ACC112 (cell line): ENCODE measurements around the gene UNC5A.

Source experiments
- H2AFZ ChIP-seq: fragments of 200-600 bp; sonication (generic); one replicate; pipeline ENCODE4 v1.6.0; 2017; ENCODE audit warnings: antibody characterized with exemption, low read length; ENCODE audit not compliant: unreplicated experiment
- H3K27ac ChIP-seq: fragments of 200-600 bp; sonication (generic); 2 replicates; pipeline ENCODE4 v1.5.1; 2014; ENCODE audit warnings: low read depth, mild to moderate bottlenecking, antibody characterized with exemption, low read length, moderate library complexity
- H3K27me3 ChIP-seq: fragments of 200-600 bp; sonication (generic); 2 replicates; pipeline ENCODE4 v1.6.1; 2014; ENCODE audit warnings: mild to moderate bottlenecking, antibody characterized with exemption, low read length, moderate library complexity, mixed read lengths; ENCODE audit not compliant: insufficient read depth
- H3K36me3 ChIP-seq: fragments of 200-600 bp; sonication (generic); 2 replicates; pipeline ENCODE4 v1.6.1; 2016; ENCODE audit warnings: mild to moderate bottlenecking, antibody characterized with exemption, low read length, moderate library complexity, mixed read lengths; ENCODE audit not compliant: insufficient read depth
- H3K4me1 ChIP-seq: fragments of 200-600 bp; sonication (generic); one replicate; pipeline ENCODE4 v1.6.1; 2016; ENCODE audit warnings: low read length, mixed read lengths; ENCODE audit not compliant: insufficient read depth, unreplicated experiment, control insufficient read depth
- H3K4me3 ChIP-seq: fragments of 200-600 bp; sonication (generic); 2 replicates; pipeline ENCODE4 v1.5.1; 2014; ENCODE audit warnings: mild to moderate bottlenecking, low read depth, low read length
- H3K79me2 ChIP-seq: fragments of 200-600 bp; sonication (generic); one replicate; pipeline ENCODE4 v1.6.0; 2016; ENCODE audit warnings: low read length; ENCODE audit not compliant: control insufficient read depth, unreplicated experiment, insufficient read depth

UNC5A gene

GRCh38 chr5:176784218-176785165 is 25.9 kb upstream of the UNC5A start:
- H3K4me3 ChIP-seq: no peak overlapping the region

GRCh38 chr5:176785184-176786145 is 24.9 kb upstream of the UNC5A start:
- Histone ChIP-seq H3K4me3 (no peak overlapping the region), H3K27ac (no peak overlapping the region), H3K4me1 (peaks cover 23% of the 10 kb centered on the region), H2AFZ (no peak overlapping the region), H3K36me3 (no peaks in the 10 kb centered on the region), H3K27me3 (peaks cover 65% of the 10 kb centered on the region), H3K79me2 (no peaks in the 10 kb centered on the region)

More at GRCh38 chr5:176784218-176785165, 25.9 kb upstream of the UNC5A start:
- H3K27ac ChIP-seq: no peak overlapping the region
- H3K79me2 ChIP-seq: no peaks in the 10 kb centered on the region
- H3K36me3 ChIP-seq: no peaks in the 10 kb centered on the region
- H3K4me1 ChIP-seq: peaks cover 23% of the 10 kb centered on the region
- H2AFZ ChIP-seq: no peak overlapping the region
- H3K27me3 ChIP-seq: peaks cover 66% of the 10 kb centered on the region

DNA sequence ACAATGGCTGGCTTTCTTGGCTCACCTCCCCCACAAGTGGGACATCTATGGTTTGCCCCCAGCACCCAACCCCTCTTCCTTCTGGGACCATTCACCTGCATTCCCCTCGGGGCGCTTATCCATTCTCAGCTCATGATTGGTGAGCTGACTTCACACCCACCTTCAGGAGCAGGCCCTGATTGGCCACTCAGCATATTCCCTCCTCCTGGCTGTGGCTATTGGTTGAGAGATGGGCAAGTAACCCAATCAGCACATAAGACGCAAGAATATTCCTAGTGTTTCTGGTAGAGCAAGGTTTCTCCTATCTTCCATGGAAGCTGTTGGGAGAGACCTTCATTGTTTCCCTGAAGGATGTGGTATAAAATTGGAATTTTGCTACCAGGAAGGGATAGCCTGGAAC is 22.7 kb upstream of the UNC5A start:
- no peaks in the 10 kb centered on the region for H3K36me3 ChIP-seq
- H2AFZ ChIP-seq: no peak overlapping the region
- H3K27ac ChIP-seq: no peak overlapping the region
- H3K4me3 ChIP-seq: no peak overlapping the region
- H3K27me3 ChIP-seq: peaks cover 69% of the 10 kb centered on the region
- H3K79me2 ChIP-seq: no peaks in the 10 kb centered on the region
- H3K4me1 ChIP-seq: peaks cover 8% of the 10 kb centered on the region

DNA sequence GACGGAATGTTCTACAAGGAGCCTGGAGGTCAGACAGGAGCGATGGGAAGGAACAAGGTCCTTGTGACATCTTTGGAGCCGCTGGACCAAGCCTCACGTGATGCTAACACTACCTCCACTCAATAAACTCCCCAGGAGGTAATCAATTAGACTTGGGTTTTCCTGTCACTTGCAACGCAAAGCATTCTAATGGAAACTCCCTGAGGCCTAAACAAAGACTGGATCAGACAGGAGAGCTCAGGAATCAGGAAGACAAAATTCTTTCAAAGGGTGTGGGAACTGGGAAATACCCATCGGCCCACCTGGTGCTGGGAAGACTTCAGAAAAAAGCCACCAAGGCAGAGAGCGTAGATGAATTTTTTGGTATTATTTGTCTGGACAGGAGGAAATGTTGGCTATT is 22.3 kb upstream of the UNC5A start:
- Histone ChIP-seq H3K36me3 (no peaks in the 10 kb centered on the region), H3K4me3 (no peak overlapping the region), H2AFZ (no peak overlapping the region), H3K27ac (no peak overlapping the region), H3K27me3 (peaks cover 73% of the 10 kb centered on the region), H3K4me1 (peaks cover 8% of the 10 kb centered on the region), H3K79me2 (no peaks in the 10 kb centered on the region)

- Histone ChIP-seq H3K27me3 (peaks cover 85% of the 10 kb centered on the region), H3K4me1 (peaks cover 8% of the 10 kb centered on the region), H3K79me2 (no peaks in the 10 kb centered on the region), H3K27ac (no peak overlapping the region), H3K36me3 (no peaks in the 10 kb centered on the region), H3K4me3 (no peak overlapping the region), H2AFZ (no peak overlapping the region)
Observed at GRCh38 chr5:176788941-176789872, 21.2 kb upstream of the UNC5A start.

DNA sequence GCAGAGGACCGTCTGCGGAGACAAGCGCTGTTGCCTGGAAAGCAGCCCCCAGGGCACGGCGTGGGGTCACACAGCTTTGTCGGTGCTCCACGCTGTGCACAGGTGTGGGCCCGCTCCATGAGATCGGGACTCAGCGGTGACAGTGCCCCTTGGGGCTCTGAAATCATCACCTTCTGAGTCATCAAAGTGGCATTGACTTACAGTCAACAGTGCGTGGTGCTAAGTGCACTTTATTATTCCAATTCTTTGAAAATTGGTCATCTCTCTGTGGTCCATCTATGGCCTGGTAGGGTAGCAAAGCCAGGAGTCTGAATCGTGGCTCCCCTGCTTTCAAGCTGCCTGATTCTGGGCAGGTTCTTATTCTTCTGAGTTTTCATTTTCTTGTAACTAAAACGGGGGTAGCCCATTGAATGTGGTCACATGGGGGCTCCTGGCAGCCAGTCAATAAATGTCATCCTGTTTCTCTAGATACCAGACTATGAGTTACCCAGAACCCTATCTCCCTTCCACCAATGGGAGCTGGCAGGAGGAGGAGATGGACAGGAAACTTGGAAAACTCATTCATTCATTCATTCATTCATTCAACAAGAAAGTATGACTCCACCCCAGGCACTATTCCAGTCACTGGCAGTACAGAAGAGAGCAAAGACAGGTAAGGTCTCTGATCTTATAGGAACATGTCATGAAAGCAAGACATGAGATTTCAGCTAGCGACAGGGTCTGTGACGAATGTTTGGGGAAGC is 20.3 kb upstream of the UNC5A start:
- Histone ChIP-seq H3K79me2 (no peaks in the 10 kb centered on the region), H3K4me3 (no peak overlapping the region), H3K27ac (no peak overlapping the region), H3K36me3 (no peaks in the 10 kb centered on the region), H3K27me3 (peaks cover 93% of the 10 kb centered on the region), H3K4me1 (no peaks in the 10 kb centered on the region), H2AFZ (no peak overlapping the region)

DNA sequence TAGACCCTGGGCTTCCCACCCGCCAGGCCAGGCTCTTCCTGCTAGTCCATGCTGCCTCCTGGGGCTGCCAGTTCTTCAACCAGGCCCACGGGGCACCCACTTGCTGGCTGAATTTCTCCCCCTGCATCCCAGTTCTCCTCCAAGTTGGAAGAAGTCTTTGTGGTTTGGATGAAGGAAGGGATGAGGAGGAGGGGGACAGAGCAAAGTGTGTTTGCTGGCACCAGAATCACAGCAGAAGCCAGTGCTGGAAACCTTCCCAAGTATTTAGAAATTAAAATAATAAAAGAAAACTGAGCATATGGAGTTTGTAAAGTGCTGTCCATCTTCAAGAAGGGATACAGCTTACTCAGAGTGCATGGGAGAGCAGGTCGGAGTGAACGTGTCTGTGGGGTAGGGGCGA is 19.4 kb upstream of the UNC5A start:
- Histone ChIP-seq H3K27me3 (peaks cover 96% of the 10 kb centered on the region), H3K4me1 (no peaks in the 10 kb centered on the region), H3K27ac (no peak overlapping the region), H2AFZ (no peak overlapping the region), H3K36me3 (no peaks in the 10 kb centered on the region), H3K4me3 (no peak overlapping the region), H3K79me2 (no peaks in the 10 kb centered on the region)

- no peak overlapping the region for H3K27ac ChIP-seq
- H3K4me3 ChIP-seq: no peak overlapping the region
- H3K27me3 ChIP-seq: peaks cover 96% of the 10 kb centered on the region
Observed at GRCh38 chr5:176792655-176793342, 17.6 kb upstream of the UNC5A start.

GRCh38 chr5:176793343-176793699 is 17.0 kb upstream of the UNC5A start:
- Histone ChIP-seq H3K27me3 (peaks cover 95% of the 10 kb centered on the region), H3K79me2 (no peaks in the 10 kb centered on the region), H3K27ac (no peak overlapping the region), H3K36me3 (no peaks in the 10 kb centered on the region), H3K4me1 (no peaks in the 10 kb centered on the region), H3K4me3 (no peak overlapping the region), H2AFZ (no peak overlapping the region)

More at GRCh38 chr5:176792655-176793342, 17.6 kb upstream of the UNC5A start:
- no peaks in the 10 kb centered on the region for H3K4me1 ChIP-seq
- no peaks in the 10 kb centered on the region for H3K36me3 ChIP-seq
- no peak overlapping the region for H2AFZ ChIP-seq
- no peaks in the 10 kb centered on the region for H3K79me2 ChIP-seq
